ENCODE results near the gene VWA3B.
"Not testable (repeated sequence)": the region's sequence is repeated elsewhere in the genome, so short reads cannot be mapped to it uniquely, and the experiment has no call there.

Gene VWA3B

GRCh38 chr2:98134172-98135005 lies 47.4 kb downstream of the VWA3B start:
- DNase-seq = peak; percentile 38

GRCh38 chr2:98137196-98137595 lies 50.2 kb downstream of the VWA3B start:
- DNase-seq = no peak

GRCh38 chr2:98138978-98139377 lies 52.0 kb downstream of the VWA3B start:
- DNase-seq = not testable (repeated sequence)

GRCh38 chr2:98140210-98140609 lies 53.2 kb downstream of the VWA3B start:
- no peak for DNase-seq

GRCh38 chr2:98142106-98142791 lies 55.3 kb downstream of the VWA3B start:
- DNase-seq = no peak

GRCh38 chr2:98145070-98145469 lies 58.1 kb downstream of the VWA3B start:
- no peak for DNase-seq

GRCh38 chr2:98147900-98148299 lies 60.9 kb downstream of the VWA3B start:
- not testable (repeated sequence) for DNase-seq

- DNase-seq = no peak
Observed at GRCh38 chr2:98148595-98149332, 61.8 kb downstream of the VWA3B start.

- peak; percentile 44 for DNase-seq
Observed at GRCh38 chr2:98149333-98149697, 62.3 kb downstream of the VWA3B start.

GRCh38 chr2:98153481-98153880 lies 66.5 kb downstream of the VWA3B start:
- DNase-seq = no peak

- DNase-seq = no peak
Observed at GRCh38 chr2:98155291-98155690, 68.3 kb downstream of the VWA3B start.

GRCh38 chr2:98155716-98156115 lies 68.7 kb downstream of the VWA3B start:
- no peak for DNase-seq

- no peak for DNase-seq
Observed at GRCh38 chr2:98156304-98156703, 69.3 kb downstream of the VWA3B start.

GRCh38 chr2:98157557-98157956 lies 70.6 kb downstream of the VWA3B start:
- DNase-seq = no peak

- DNase-seq = no peak
Observed at GRCh38 chr2:98158305-98158704, 71.3 kb downstream of the VWA3B start.

GRCh38 chr2:98160554-98160953 lies 73.6 kb downstream of the VWA3B start:
- DNase-seq = no peak

- no peak for DNase-seq
Observed at GRCh38 chr2:98161186-98161585, 74.2 kb downstream of the VWA3B start.

- DNase-seq = no peak
Observed at GRCh38 chr2:98164256-98164655, 77.3 kb downstream of the VWA3B start.

GRCh38 chr2:98165516-98166071 lies 78.6 kb downstream of the VWA3B start:
- DNase-seq = no peak

- no peak for DNase-seq
Observed at GRCh38 chr2:98167916-98168315, 80.9 kb downstream of the VWA3B start.

- no peak for DNase-seq
Observed at GRCh38 chr2:98170076-98170475, 83.1 kb downstream of the VWA3B start.

- no peak for DNase-seq
Observed at GRCh38 chr2:98172150-98172765, 85.3 kb downstream of the VWA3B start.

GRCh38 chr2:98172951-98173350 lies 86.0 kb downstream of the VWA3B start:
- no peak for DNase-seq

Data from CD4-positive, alpha-beta T cell treated with Interleukin-21 for 1 hour (primary cell).